Central memory CD8-positive, alpha-beta T cell (primary cell): ENCODE results near the gene CLSTN2.

Source experiments
- ATAC-seq: fragments of 150-1000 bp; cut with Tn5 transposase; replicated peaks from 2 replicates; pipeline ENCODE4 v1.10.0; 2022; ENCODE audit warnings: mild to moderate bottlenecking, moderate FRiP score, moderate number of reproducible peaks; ENCODE audit not compliant: poor library complexity, severe bottlenecking; ENCODE audit errors: extremely low read depth
- DNase-seq, 2 donors: peaks; one replicate each; pipeline ENCODE4 v3.0.0; 2021; ENCODE audit warnings: low spot score in 2 of 2
- H3K27ac Mint-ChIP-seq: one replicate; pipeline ENCODE4 v1.8.0; 2022; ENCODE audit warnings: low read depth, mild to moderate bottlenecking, moderate library complexity, mixed read lengths
- H3K27me3 Mint-ChIP-seq: one replicate; pipeline ENCODE4 v1.8.0; 2022; ENCODE audit warnings: mixed read lengths
- H3K36me3 Mint-ChIP-seq: one replicate; pipeline ENCODE4 v1.8.0; 2022; ENCODE audit warnings: mild to moderate bottlenecking, moderate library complexity, mixed read lengths; ENCODE audit not compliant: insufficient read depth
- H3K4me1 Mint-ChIP-seq: one replicate; pipeline ENCODE4 v1.8.0; 2022; ENCODE audit warnings: mixed read lengths
- H3K4me3 Mint-ChIP-seq: one replicate; pipeline ENCODE4 v1.8.0; 2022; ENCODE audit warnings: mild to moderate bottlenecking, moderate library complexity, mixed read lengths
- H3K9me3 Mint-ChIP-seq: one replicate; pipeline ENCODE4 v1.8.0; 2022; ENCODE audit warnings: mixed read lengths

The CLSTN2 gene

GRCh38 chr3:140204271-140204984 lies 269.4 kb downstream of the CLSTN2 start:
- Mint-ChIP-seq H3K4me3 (no peak overlapping the region), H3K9me3 (peaks cover 5% of the 10 kb centered on the region), H3K27ac (no peak overlapping the region), H3K36me3 (no peaks in the 10 kb centered on the region), H3K27me3 (peaks cover 11% of the 10 kb centered on the region), H3K4me1 (no peaks in the 10 kb centered on the region)
- ATAC-seq, result no peak
- no peak for DNase-seq

DNA sequence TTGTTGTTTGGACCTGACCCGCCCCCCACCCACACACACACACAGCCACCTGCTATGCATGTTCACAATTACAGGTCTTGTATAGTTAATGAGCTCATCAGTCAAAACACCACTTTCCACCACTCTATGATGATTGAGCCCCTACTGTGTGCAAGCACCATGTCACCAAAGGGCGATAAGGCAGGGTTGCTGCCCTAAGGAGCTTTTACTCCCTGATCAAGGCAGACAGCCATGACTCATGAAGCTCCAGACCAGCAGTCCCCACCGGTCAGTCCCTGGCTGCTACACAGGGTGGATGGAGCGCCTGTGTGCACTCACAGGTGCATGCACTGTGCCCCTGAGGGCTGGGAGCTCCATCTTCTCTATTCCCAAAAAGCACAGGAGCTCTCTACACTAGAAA lies 270.6 kb downstream of the CLSTN2 start:
- Mint-ChIP-seq H3K27ac (no peak overlapping the region), H3K36me3 (no peaks in the 10 kb centered on the region), H3K4me1 (no peaks in the 10 kb centered on the region), H3K9me3 (peaks cover 5% of the 10 kb centered on the region), H3K27me3 (peaks cover 16% of the 10 kb centered on the region), H3K4me3 (no peak overlapping the region)
- ATAC-seq (no peak), DNase-seq (no peak)

GRCh38 chr3:140206196-140207040 lies 271.4 kb downstream of the CLSTN2 start:
- Mint-ChIP-seq H3K4me3 (no peak overlapping the region), H3K4me1 (no peaks in the 10 kb centered on the region), H3K9me3 (peaks cover 5% of the 10 kb centered on the region), H3K27me3 (peaks cover 19% of the 10 kb centered on the region), H3K27ac (no peak overlapping the region), H3K36me3 (no peaks in the 10 kb centered on the region)
- DNase-seq (no peak), ATAC-seq (no peak)

DNA sequence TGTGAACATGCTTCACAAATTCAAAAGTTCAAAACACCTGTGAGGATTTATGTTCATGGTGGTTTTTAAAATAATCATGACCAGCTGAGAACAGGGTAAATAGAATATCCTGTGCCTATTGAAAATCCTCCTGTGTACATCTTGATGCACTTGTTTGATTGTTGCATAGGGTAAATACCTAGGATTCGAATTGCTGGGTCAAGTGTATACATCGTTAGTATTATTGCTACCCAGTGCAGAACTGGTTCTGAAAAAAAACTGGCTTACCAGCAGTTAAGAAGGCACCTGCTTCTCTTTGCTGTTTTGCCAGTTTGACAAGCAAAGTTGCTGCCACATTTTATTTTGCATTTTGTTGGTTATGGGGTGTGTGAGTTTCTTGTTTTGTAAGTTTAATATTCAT lies 272.6 kb downstream of the CLSTN2 start:
- Mint-ChIP-seq H3K27ac (no peak overlapping the region), H3K4me3 (no peak overlapping the region), H3K36me3 (no peaks in the 10 kb centered on the region), H3K4me1 (no peaks in the 10 kb centered on the region), H3K27me3 (peaks cover 19% of the 10 kb centered on the region), H3K9me3 (peaks cover under 1% of the 10 kb centered on the region)
- DNase-seq (no peak), ATAC-seq (no peak)

DNA sequence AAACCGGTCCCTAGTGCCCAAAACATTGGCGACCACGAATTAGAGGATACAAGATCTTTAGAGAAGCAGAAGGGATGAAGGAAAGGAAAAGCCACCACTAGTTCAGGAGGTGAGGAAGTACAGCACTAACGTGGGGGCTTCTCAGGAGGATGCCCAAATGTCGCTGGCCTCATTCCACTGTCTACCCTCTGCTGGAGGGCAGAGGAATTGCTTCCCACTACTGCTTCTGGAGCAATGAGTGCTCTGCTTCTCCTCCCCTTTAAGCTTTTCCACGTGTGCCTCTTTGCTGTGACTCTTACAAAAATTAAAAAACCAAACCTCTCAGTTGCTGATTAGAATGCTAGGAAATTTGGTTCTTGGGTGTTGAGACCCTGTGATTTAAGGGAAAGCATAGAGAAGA lies 281.3 kb downstream of the CLSTN2 start:
- no peaks in the 10 kb centered on the region for H3K36me3 Mint-ChIP-seq

GRCh38 chr3:140219291-140219690 lies 284.3 kb downstream of the CLSTN2 start:
- DNase-seq (no peak), ATAC-seq (no peak)
- H3K27ac Mint-ChIP-seq, result no peak overlapping the region
- no peaks in the 10 kb centered on the region for H3K36me3 Mint-ChIP-seq
- H3K27me3 Mint-ChIP-seq, result peaks cover 40% of the 10 kb centered on the region
- no peaks in the 10 kb centered on the region for H3K4me1 Mint-ChIP-seq
- H3K4me3 Mint-ChIP-seq, result no peak overlapping the region
- H3K9me3 Mint-ChIP-seq, result peaks cover 5% of the 10 kb centered on the region

More for the DNA sequence above, 281.3 kb downstream of the CLSTN2 start:
- Mint-ChIP-seq H3K4me1 (no peaks in the 10 kb centered on the region), H3K4me3 (no peak overlapping the region), H3K27ac (no peak overlapping the region), H3K27me3 (peaks cover 34% of the 10 kb centered on the region), H3K9me3 (no peaks in the 10 kb centered on the region)
- DNase-seq (no peak), ATAC-seq (no peak)

GRCh38 chr3:140219923-140220452 lies 285.0 kb downstream of the CLSTN2 start:
- H3K9me3 Mint-ChIP-seq, result peaks cover 5% of the 10 kb centered on the region
- H3K4me3 Mint-ChIP-seq, result no peak overlapping the region
- H3K4me1 Mint-ChIP-seq, result no peaks in the 10 kb centered on the region
- no peak overlapping the region for H3K27ac Mint-ChIP-seq
- DNase-seq (no peak), ATAC-seq (no peak)
- H3K36me3 Mint-ChIP-seq, result no peaks in the 10 kb centered on the region
- H3K27me3 Mint-ChIP-seq, result peaks cover 40% of the 10 kb centered on the region

DNA sequence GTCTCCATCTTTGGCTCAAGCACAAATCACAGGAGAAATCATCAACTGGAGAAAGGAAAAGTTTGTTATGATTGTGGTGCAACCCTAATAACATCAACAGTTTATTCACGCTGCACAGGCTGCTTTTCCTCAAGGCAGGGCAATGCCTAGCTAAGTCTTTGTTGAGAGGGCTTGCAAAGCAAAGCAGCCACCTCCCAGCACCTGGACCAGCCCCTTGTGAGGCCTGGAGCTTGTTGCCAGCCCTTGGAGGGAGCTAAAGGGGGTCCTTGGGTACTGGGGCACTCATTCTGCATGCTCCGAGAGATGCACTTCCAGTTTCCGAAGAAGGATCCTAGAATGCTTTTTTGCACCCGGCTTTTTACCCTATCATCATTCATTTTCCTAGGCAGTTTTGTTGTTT lies 288.2 kb downstream of the CLSTN2 start:
- DNase-seq (no peak), ATAC-seq (no peak)
- peaks cover 26% of the 10 kb centered on the region for H3K27me3 Mint-ChIP-seq
- H3K36me3 Mint-ChIP-seq, result no peaks in the 10 kb centered on the region
- no peaks in the 10 kb centered on the region for H3K4me1 Mint-ChIP-seq
- H3K9me3 Mint-ChIP-seq, result peaks cover 8% of the 10 kb centered on the region
- no peak overlapping the region for H3K4me3 Mint-ChIP-seq
- H3K27ac Mint-ChIP-seq, result no peak overlapping the region

DNA sequence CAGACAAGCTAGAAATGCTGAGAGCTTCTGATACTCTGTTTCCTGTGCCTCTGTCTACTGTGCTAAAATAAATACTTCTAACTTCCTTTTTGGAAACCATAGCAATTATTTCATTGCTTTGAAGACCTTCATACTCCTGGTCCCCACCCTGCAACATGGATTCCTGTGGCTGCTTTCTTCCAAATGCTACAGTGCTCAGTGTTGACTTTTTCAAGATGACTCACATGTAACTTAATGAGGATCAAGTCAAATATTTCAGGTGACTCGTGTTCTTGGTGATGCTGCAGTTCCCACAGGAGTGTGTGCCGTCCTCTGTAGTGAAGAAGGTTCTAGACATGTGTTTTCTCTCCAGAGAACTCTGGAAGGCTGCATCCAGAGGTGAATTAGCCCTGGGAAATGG lies 288.6 kb downstream of the CLSTN2 start:
- ATAC-seq (no peak), DNase-seq (no peak)
- Mint-ChIP-seq H3K4me1 (no peaks in the 10 kb centered on the region), H3K4me3 (no peak overlapping the region), H3K9me3 (peaks cover 12% of the 10 kb centered on the region), H3K27ac (no peak overlapping the region), H3K36me3 (no peaks in the 10 kb centered on the region), H3K27me3 (peaks cover 22% of the 10 kb centered on the region)

DNA sequence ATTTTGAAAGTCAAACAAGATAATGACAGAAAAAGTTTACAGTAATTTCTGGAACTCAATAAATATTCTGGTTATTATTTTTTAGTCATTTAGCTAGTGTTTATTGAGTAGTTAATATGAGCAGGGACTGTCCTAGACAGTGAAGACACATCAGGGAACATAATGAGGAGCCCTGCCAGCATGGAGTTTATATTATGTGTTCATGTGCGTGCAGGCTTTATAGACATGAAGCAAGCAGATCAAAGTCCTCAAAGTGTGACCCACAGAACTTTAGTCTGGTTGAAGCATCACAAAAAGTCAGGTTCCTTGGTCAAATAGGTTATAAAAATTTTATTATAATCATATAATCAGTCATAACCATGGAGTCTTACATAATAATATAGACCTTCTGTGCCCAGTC lies 289.3 kb downstream of the CLSTN2 start:
- no peak overlapping the region for H3K4me3 Mint-ChIP-seq
- DNase-seq (no peak), ATAC-seq (no peak)
- H3K36me3 Mint-ChIP-seq, result no peaks in the 10 kb centered on the region
- peaks cover 14% of the 10 kb centered on the region for H3K9me3 Mint-ChIP-seq
- no peak overlapping the region for H3K27ac Mint-ChIP-seq
- peaks cover 18% of the 10 kb centered on the region for H3K27me3 Mint-ChIP-seq
- no peaks in the 10 kb centered on the region for H3K4me1 Mint-ChIP-seq

GRCh38 chr3:140225996-140226395 lies 291.0 kb downstream of the CLSTN2 start:
- no peak overlapping the region for H3K27ac Mint-ChIP-seq
- H3K27me3 Mint-ChIP-seq, result peaks cover 8% of the 10 kb centered on the region
- H3K9me3 Mint-ChIP-seq, result peaks cover 20% of the 10 kb centered on the region
- no peak overlapping the region for H3K4me3 Mint-ChIP-seq
- H3K4me1 Mint-ChIP-seq, result no peaks in the 10 kb centered on the region
- DNase-seq (no peak), ATAC-seq (no peak)
- no peaks in the 10 kb centered on the region for H3K36me3 Mint-ChIP-seq

- no peaks in the 10 kb centered on the region for H3K4me1 Mint-ChIP-seq
- H3K9me3 Mint-ChIP-seq, result peaks cover 11% of the 10 kb centered on the region
- DNase-seq (no peak), ATAC-seq (no peak)
- no peak overlapping the region for H3K27ac Mint-ChIP-seq
- H3K4me3 Mint-ChIP-seq, result no peak overlapping the region
- no peaks in the 10 kb centered on the region for H3K36me3 Mint-ChIP-seq
- peaks cover 9% of the 10 kb centered on the region for H3K27me3 Mint-ChIP-seq
Observed at GRCh38 chr3:140233702-140234101, 298.7 kb downstream of the CLSTN2 start.

GRCh38 chr3:140234256-140234655 lies 299.3 kb downstream of the CLSTN2 start:
- no peak overlapping the region for H3K27ac Mint-ChIP-seq
- no peaks in the 10 kb centered on the region for H3K4me1 Mint-ChIP-seq
- H3K36me3 Mint-ChIP-seq, result no peaks in the 10 kb centered on the region
- no peak overlapping the region for H3K4me3 Mint-ChIP-seq
- DNase-seq, result no peak
- ATAC-seq, result no peak
- peaks cover 9% of the 10 kb centered on the region for H3K27me3 Mint-ChIP-seq
- H3K9me3 Mint-ChIP-seq, result peaks cover 11% of the 10 kb centered on the region
